Frontal cortex (tissue), 4 donors: Measurements from ENCODE around the gene TBXA2R. TPM values are rescaled to one million over a fixed set of nuclear protein-coding genes. Genes with fewer than 3 reads are reported as not detected.
"Not testable (repeated sequence)": the region's sequence is repeated elsewhere in the genome, so short reads cannot be mapped to it uniquely, and the experiment has no call there.

Source experiments
- DNase-seq, 2 donors: peaks; one replicate each; pipeline ENCODE4 v3.0.0; 2012; ENCODE audit warnings: low spot score in 2 of 2
- FAIRE-seq: peaks from 2 replicates; lab custom pipeline; 2012; peaks lifted over from hg19 to GRCh38; lab: Jason Lieb, UNC
- total RNA-seq: library from RNA; depleted of rRNA; stranded (reverse); fragments of >200 nt; gene quantifications from one replicate; pipeline ENCODE4 v1.2.3, GENCODE V29; 2014
- donor health status: control.
- donor health status: control.
- donor health status: control.

The TBXA2R gene
- total RNA-seq, 1 donor from 2014 or later, result 0.41 TPM

GRCh38 chr19:3641515-3642269 is 35.0 kb upstream of the TBXA2R start:
- DNase-seq (no peak), FAIRE-seq (no peak)

- DNase-seq (no peak), FAIRE-seq (no peak)
These were observed 32.8 kb upstream of the TBXA2R start for GRCh38 chr19:3639479-3639878.

- DNase-seq (no peak), FAIRE-seq (no peak)
These were observed 31.8 kb upstream of the TBXA2R start for GRCh38 chr19:3638208-3639193.

GRCh38 chr19:3637621-3638020 is 30.9 kb upstream of the TBXA2R start:
- no peak for DNase-seq

GRCh38 chr19:3636962-3637361 is 30.3 kb upstream of the TBXA2R start:
- DNase-seq (no peak), FAIRE-seq (no peak)

More at GRCh38 chr19:3637621-3638020, 30.9 kb upstream of the TBXA2R start:
- FAIRE-seq, result no peak

GRCh38 chr19:3636506-3636905 is 29.8 kb upstream of the TBXA2R start:
- DNase-seq, result no peak

GRCh38 chr19:3634496-3635045 is 27.9 kb upstream of the TBXA2R start:
- DNase-seq (no peak), FAIRE-seq (no peak)

More at GRCh38 chr19:3636506-3636905, 29.8 kb upstream of the TBXA2R start:
- FAIRE-seq, result no peak

GRCh38 chr19:3633559-3633988 is 26.9 kb upstream of the TBXA2R start:
- no peak for FAIRE-seq
- DNase-seq, result no peak

GRCh38 chr19:3632739-3633558 is 26.3 kb upstream of the TBXA2R start:
- FAIRE-seq, result no peak
- DNase-seq, result peak; percentile 58 to 71

- FAIRE-seq (no peak), DNase-seq (no peak)
These were observed 25.4 kb upstream of the TBXA2R start for GRCh38 chr19:3632098-3632497.

GRCh38 chr19:3631053-3631861 is 24.6 kb upstream of the TBXA2R start:
- DNase-seq (no peak), FAIRE-seq (no peak)

GRCh38 chr19:3628766-3629165 is 22.1 kb upstream of the TBXA2R start:
- not testable (repeated sequence) for DNase-seq, FAIRE-seq

- FAIRE-seq (no peak), DNase-seq (no peak)
These were observed 20.7 kb upstream of the TBXA2R start for GRCh38 chr19:3627351-3627723.

GRCh38 chr19:3626473-3627350 is 20.0 kb upstream of the TBXA2R start, which contains the start of gene CACTIN:
CACTIN (minus strand) TSS chr19:3626790; CDS start chr19:3626762, 28 bp downstream.
- FAIRE-seq (peak; percentile 70), DNase-seq (peak; percentile 100)

- FAIRE-seq (no peak), DNase-seq (no peak)
These were observed 19.4 kb upstream of the TBXA2R start for GRCh38 chr19:3625996-3626472.

- DNase-seq (no peak), FAIRE-seq (no peak)
These were observed 17.0 kb upstream of the TBXA2R start for GRCh38 chr19:3623716-3624115.

GRCh38 chr19:3622224-3622623 is 15.5 kb upstream of the TBXA2R start:
- DNase-seq (no peak), FAIRE-seq (no peak)

- no peak for DNase-seq
- FAIRE-seq, result no peak
These were observed 15.0 kb upstream of the TBXA2R start for GRCh38 chr19:3621689-3622088.
